H9 (cell line): Measurements from ENCODE around the gene INTS6L. TPM values are rescaled to one million over a fixed set of nuclear protein-coding genes. Genes with fewer than 3 reads are reported as not detected.

ENCODE experiments used
- DNase-seq: peaks from one replicate; pipeline ENCODE4 v3.0.0-alpha.2; 2017
- H2AFZ ChIP-seq: one replicate; pipeline ENCODE4 v1.6.1; 2013; ENCODE audit warnings: mild to moderate bottlenecking, low read length, control low read depth, moderate library complexity
- H2AK5ac ChIP-seq: 2 replicates; pipeline ENCODE4 v1.6.1; 2013; ENCODE audit warnings: low read length, control low read depth, mixed read lengths; ENCODE audit not compliant: insufficient read length
- H2BK120ac ChIP-seq: one replicate; pipeline ENCODE4 v1.6.1; 2013; ENCODE audit warnings: low read depth, mild to moderate bottlenecking, low read length, control low read depth, inconsistent platforms; ENCODE audit not compliant: poor library complexity, severe bottlenecking
- H2BK12ac ChIP-seq: 2 replicates; pipeline ENCODE4 v1.6.1; 2013; ENCODE audit warnings: low read length, control low read depth, mixed read lengths, low read depth; ENCODE audit not compliant: insufficient read length
- H2BK15ac ChIP-seq: 2 replicates; pipeline ENCODE4 v1.6.1; 2013; ENCODE audit warnings: low read depth, low read length, control low read depth
- H2BK20ac ChIP-seq: one replicate; pipeline ENCODE4 v1.6.1; 2013; ENCODE audit warnings: low read depth, mild to moderate bottlenecking, low read length, control low read depth, inconsistent platforms; ENCODE audit not compliant: poor library complexity, severe bottlenecking
- H2BK5ac ChIP-seq: 2 replicates; pipeline ENCODE4 v1.6.1; 2013; ENCODE audit warnings: low read length, control low read depth, mixed read lengths; ENCODE audit not compliant: insufficient read length
- H3K14ac ChIP-seq: 2 replicates; pipeline ENCODE4 v1.6.1; 2013; ENCODE audit warnings: low read length, control low read depth; ENCODE audit not compliant: insufficient read depth
- H3K18ac ChIP-seq: 2 replicates; pipeline ENCODE4 v1.6.1; 2013; ENCODE audit warnings: low read depth, mild to moderate bottlenecking, mixed read lengths, low read length, control low read depth; ENCODE audit not compliant: insufficient read length
- H3K23ac ChIP-seq: 2 replicates; pipeline ENCODE4 v1.6.1; 2013; ENCODE audit warnings: low read length, control low read depth, mixed read lengths, low read depth; ENCODE audit not compliant: insufficient read length
- H3K23me2 ChIP-seq: 2 replicates; pipeline ENCODE4 v1.6.1; 2013; ENCODE audit warnings: low read depth, mild to moderate bottlenecking, mixed read lengths, low read length, control low read depth; ENCODE audit not compliant: insufficient read length, poor library complexity, severe bottlenecking
- H3K27ac ChIP-seq: 2 replicates; pipeline ENCODE4 v1.5.1; 2013; ENCODE audit warnings: low read length, control low read depth, mixed read lengths, low read depth; ENCODE audit not compliant: insufficient read length
- H3K27me3 ChIP-seq: 2 replicates; pipeline ENCODE4 v1.6.1; 2013; ENCODE audit warnings: low read length, control low read depth, inconsistent platforms; ENCODE audit not compliant: insufficient read depth
- H3K4ac ChIP-seq: 2 replicates; pipeline ENCODE4 v1.6.1; 2013; ENCODE audit warnings: low read depth, mild to moderate bottlenecking, control low read depth, inconsistent platforms, low read length, moderate library complexity
- H3K4me1 ChIP-seq: 2 replicates; pipeline ENCODE4 v1.6.1; 2013; ENCODE audit warnings: low read length, control low read depth, inconsistent platforms; ENCODE audit not compliant: insufficient read depth
- H3K4me2 ChIP-seq: 2 replicates; pipeline ENCODE4 v1.6.1; 2013; ENCODE audit warnings: low read length, control low read depth, mixed read lengths; ENCODE audit not compliant: insufficient read length, insufficient read depth
- H3K56ac ChIP-seq: 2 replicates; pipeline ENCODE4 v1.6.1; 2013; ENCODE audit warnings: low read depth, mild to moderate bottlenecking, mixed read lengths, low read length, control low read depth; ENCODE audit not compliant: insufficient read length
- H3K79me1 ChIP-seq: 2 replicates; pipeline ENCODE4 v1.6.1; 2013; ENCODE audit warnings: low read depth, mild to moderate bottlenecking, moderate library complexity, low read length, control low read depth, inconsistent platforms; ENCODE audit not compliant: insufficient read depth, poor library complexity, severe bottlenecking
- H3K79me2 ChIP-seq: 2 replicates; pipeline ENCODE4 v1.6.1; 2013; ENCODE audit warnings: low read length, control low read depth, inconsistent platforms; ENCODE audit not compliant: insufficient read depth
- H3K9ac ChIP-seq: 2 replicates; pipeline ENCODE4 v1.6.1; 2013; ENCODE audit warnings: low read length, control low read depth, mixed read lengths; ENCODE audit not compliant: insufficient read length; ENCODE audit errors: extremely low read depth
- H3K9me3 ChIP-seq: one replicate; pipeline ENCODE4 v1.6.1; 2013; ENCODE audit warnings: low read depth, low read length, inconsistent platforms; ENCODE audit not compliant: control insufficient read depth
- H3T11ph ChIP-seq: one replicate; pipeline ENCODE4 v1.6.1; 2013; ENCODE audit warnings: mild to moderate bottlenecking, low read length, control low read depth, inconsistent platforms
- H4K20me1 ChIP-seq: one replicate; pipeline ENCODE4 v1.6.1; 2013; ENCODE audit not compliant: control insufficient read depth, insufficient read length, insufficient read depth
- H4K5ac ChIP-seq: 2 replicates; pipeline ENCODE4 v1.6.1; 2013; ENCODE audit warnings: low read depth, mild to moderate bottlenecking, mixed read lengths, low read length, control low read depth; ENCODE audit not compliant: insufficient read length
- H4K8ac ChIP-seq: replicated peaks from 2 replicates; pipeline ENCODE4 v1.6.1; 2013; ENCODE audit warnings: low read length, control low read depth, mixed read lengths, low read depth; ENCODE audit not compliant: insufficient read length
- H4K91ac ChIP-seq: 2 replicates; pipeline ENCODE4 v1.6.1; 2013; ENCODE audit warnings: low read depth, mild to moderate bottlenecking, moderate library complexity, mixed read lengths, low read length, control low read depth; ENCODE audit not compliant: insufficient read length
- H3K27ac Mint-ChIP-seq, 3 experiments: 2 replicates in 2 of 3; 3 replicates in 1 of 3; pipeline ENCODE4 v1.8.0; 2020 to 2021; ENCODE audit warnings: mixed read lengths in 3 of 3, mild to moderate bottlenecking in 1 of 3, moderate library complexity in 1 of 3
- H3K27me3 Mint-ChIP-seq: 2 replicates; pipeline ENCODE4 v1.8.0; 2021; ENCODE audit warnings: low read depth, mild to moderate bottlenecking, moderate library complexity, mixed read lengths
- H3K36me3 Mint-ChIP-seq, 3 experiments: 2 replicates in 2 of 3; 3 replicates in 1 of 3; pipeline ENCODE4 v1.8.0; 2020 to 2021; ENCODE audit warnings: low read depth in 3 of 3, mixed read lengths in 3 of 3; ENCODE audit not compliant: insufficient read depth in 1 of 3
- H3K4me1 Mint-ChIP-seq, 2 experiments: 2 replicates each; pipeline ENCODE4 v1.8.0; 2020; ENCODE audit warnings: mixed read lengths in 2 of 2
- H3K4me3 Mint-ChIP-seq, 2 experiments: 2 replicates in 1 of 2; 3 replicates in 1 of 2; pipeline ENCODE4 v1.8.0; 2020 to 2021; ENCODE audit warnings: mild to moderate bottlenecking in 2 of 2, mixed read lengths in 2 of 2, moderate library complexity in 1 of 2
- H3K9me3 Mint-ChIP-seq, 2 experiments: 2 replicates in 1 of 2; 3 replicates in 1 of 2; pipeline ENCODE4 v1.8.0; 2020; ENCODE audit warnings: mild to moderate bottlenecking in 2 of 2, mixed read lengths in 2 of 2, moderate library complexity in 1 of 2
- WGBS: extraction: QIAGEN DNeasy Blood & Tissue Kit; methylation state at CpG from one replicate; pipeline ENCODE4 v1.1.7; 2013; ENCODE audit warnings: missing lambda C conversion rate, low lambda C conversion rate, mixed read lengths; ENCODE audit not compliant: insufficient read length; ENCODE audit errors: extremely low coverage; 5-methylcytosine and 5-hydroxymethylcytosine counted together
- total RNA-seq: library from RNA; stranded (reverse); gene quantifications from 2 replicates; pipeline ENCODE4 v1.2.1, GENCODE V29; 2021
- TF ChIP-seq, protein P1 (sequence below): fragments of 200-600 bp; sonication (generic); conservative IDR thresholded peaks from 3 replicates; pipeline ENCODE4 v1.8.0; 2021; ENCODE audit warnings: antibody characterized with exemption, mild to moderate bottlenecking

INTS6L gene
- total RNA-seq, 1 experiment from 2014 or later: 7.8 TPM

DNA sequence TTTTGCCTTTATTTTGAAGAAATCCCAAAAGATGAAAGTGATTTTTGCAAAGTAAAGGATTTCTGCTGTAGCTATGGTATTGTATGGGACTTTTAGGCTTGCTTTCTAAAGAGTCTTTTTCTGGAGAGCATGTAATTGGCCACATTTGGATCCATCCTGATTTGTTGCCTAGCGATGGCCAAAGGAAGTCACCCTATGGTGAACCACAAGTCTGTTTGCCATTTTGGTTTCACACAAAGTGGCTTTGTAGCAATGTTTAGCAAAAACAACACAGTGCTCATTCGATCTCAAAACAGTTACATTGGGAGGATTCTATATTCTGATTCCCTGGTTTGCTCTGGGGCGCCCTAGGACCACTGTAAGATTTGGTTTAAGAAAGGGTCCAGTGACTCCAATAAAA lies 44.1 kb upstream of the INTS6L start:
- Histone ChIP-seq H3K4ac (no peak overlapping the region), H3K18ac (no peak overlapping the region), H3K79me1 (no peaks in the 10 kb centered on the region), H3K9ac (no peak overlapping the region), H4K20me1 (no peaks in the 10 kb centered on the region), H2AK5ac (no peak overlapping the region), H3K27ac (no peak overlapping the region), H4K5ac (no peak overlapping the region), H3K23ac (no peak overlapping the region), H2BK5ac (no peak overlapping the region), H3K4me2 (no peak overlapping the region), H2BK15ac (no peak overlapping the region), H3K79me2 (no peaks in the 10 kb centered on the region), H3T11ph (no peak overlapping the region), H3K23me2 (no peaks in the 10 kb centered on the region), H4K91ac (no peak overlapping the region), H2BK12ac (no peak overlapping the region), H3K4me1 (no peaks in the 10 kb centered on the region), H3K9me3 (peaks cover 36% of the 10 kb centered on the region), H4K8ac (no peak overlapping the region), H2AFZ (no peak overlapping the region), H2BK120ac (no peak overlapping the region), H3K14ac (no peak overlapping the region), H2BK20ac (no peak overlapping the region), H3K56ac (no peak overlapping the region), H3K27me3 (no peaks in the 10 kb centered on the region)
- H3K4me1 Mint-ChIP-seq: no peaks in the 10 kb centered on the region; a peak in 1 of 4 replicates
- DNase-seq: no peak
- TF ChIP-seq, protein P1, sequence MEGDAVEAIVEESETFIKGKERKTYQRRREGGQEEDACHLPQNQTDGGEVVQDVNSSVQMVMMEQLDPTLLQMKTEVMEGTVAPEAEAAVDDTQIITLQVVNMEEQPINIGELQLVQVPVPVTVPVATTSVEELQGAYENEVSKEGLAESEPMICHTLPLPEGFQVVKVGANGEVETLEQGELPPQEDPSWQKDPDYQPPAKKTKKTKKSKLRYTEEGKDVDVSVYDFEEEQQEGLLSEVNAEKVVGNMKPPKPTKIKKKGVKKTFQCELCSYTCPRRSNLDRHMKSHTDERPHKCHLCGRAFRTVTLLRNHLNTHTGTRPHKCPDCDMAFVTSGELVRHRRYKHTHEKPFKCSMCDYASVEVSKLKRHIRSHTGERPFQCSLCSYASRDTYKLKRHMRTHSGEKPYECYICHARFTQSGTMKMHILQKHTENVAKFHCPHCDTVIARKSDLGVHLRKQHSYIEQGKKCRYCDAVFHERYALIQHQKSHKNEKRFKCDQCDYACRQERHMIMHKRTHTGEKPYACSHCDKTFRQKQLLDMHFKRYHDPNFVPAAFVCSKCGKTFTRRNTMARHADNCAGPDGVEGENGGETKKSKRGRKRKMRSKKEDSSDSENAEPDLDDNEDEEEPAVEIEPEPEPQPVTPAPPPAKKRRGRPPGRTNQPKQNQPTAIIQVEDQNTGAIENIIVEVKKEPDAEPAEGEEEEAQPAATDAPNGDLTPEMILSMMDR: no peak
- no peaks in the 10 kb centered on the region; the same call in 1 of the 2 replicates for H3K27me3 Mint-ChIP-seq
- H3K36me3 Mint-ChIP-seq: peaks cover 0 to 2% (median 0%) of the 10 kb centered on the region in 3 experiments; a peak in 1 of 7 replicates
- no peak overlapping the region for H3K4me3 Mint-ChIP-seq
- H3K27ac Mint-ChIP-seq: no peak overlapping the region
- no CpG with 5 or more reads among the region's 3 CpGs for WGBS
- H3K9me3 Mint-ChIP-seq: peaks cover 46 to 54% of the 10 kb centered on the region in 2 experiments
